ENCODE data around the gene GPSM1.

GPSM1 gene

DNA sequence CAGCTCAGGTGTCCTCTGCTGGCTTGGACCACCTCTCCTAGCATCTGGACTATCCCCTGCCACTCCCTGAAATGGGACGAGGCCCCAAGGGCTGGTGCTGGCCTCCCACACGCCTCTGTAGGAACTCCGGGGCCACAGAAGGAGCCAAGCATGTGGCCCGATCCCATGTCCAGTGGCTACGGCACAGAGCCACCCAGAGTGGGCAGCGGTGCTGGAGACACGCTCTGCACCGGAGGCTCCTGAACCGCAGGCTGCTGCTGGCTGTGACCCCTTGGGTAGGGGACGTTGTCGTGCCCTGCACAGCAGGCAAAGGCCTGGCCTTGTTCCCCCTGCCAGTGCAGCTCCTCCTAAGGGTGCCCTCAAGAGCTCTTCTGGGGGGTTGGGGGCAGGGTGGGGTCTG is 52.6 kb downstream of the GPSM1 start:
- no peak for DNase-seq

DNA sequence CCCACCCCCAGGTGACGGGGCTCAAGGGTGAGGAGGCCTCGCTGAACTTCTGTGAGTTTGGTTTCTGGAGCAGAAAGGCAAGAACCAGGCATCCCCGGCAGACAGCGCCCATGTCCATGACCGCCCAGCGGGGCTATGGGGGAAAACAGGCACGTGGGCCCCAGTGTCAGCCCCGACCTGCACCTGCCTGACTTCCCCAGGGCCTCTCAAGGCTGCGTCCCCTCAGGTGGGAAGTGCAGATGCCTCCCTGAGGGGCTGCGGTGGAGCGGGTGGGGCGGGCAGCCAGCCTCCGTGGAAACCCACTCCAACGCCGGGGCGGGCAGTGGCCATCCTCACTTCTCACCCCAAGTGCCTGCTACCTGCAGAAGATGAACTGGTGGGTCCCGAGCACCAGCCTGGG is 53.0 kb downstream of the GPSM1 start:
- no peak for DNase-seq

DNA sequence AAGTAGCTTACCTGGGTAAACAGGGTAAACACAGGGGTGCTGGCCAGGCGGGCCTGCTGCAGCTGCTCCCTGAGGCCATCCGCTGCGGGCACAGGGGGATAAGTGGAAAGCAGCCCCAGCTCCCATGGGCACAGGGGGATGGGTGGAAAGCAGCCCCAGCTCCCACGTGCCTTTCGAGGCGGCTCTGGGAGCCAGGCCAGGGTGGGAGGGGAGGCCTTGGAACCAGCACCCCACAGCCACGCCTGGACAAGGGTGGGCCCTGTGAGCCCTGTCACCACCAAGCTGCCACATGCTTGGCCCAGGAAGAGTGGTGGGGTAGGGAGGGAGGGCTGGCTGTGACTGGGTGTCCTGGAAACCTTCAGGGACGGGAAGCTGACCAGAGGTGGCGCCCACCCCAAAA is 54.0 kb downstream of the GPSM1 start:
- no peak for DNase-seq

DNA sequence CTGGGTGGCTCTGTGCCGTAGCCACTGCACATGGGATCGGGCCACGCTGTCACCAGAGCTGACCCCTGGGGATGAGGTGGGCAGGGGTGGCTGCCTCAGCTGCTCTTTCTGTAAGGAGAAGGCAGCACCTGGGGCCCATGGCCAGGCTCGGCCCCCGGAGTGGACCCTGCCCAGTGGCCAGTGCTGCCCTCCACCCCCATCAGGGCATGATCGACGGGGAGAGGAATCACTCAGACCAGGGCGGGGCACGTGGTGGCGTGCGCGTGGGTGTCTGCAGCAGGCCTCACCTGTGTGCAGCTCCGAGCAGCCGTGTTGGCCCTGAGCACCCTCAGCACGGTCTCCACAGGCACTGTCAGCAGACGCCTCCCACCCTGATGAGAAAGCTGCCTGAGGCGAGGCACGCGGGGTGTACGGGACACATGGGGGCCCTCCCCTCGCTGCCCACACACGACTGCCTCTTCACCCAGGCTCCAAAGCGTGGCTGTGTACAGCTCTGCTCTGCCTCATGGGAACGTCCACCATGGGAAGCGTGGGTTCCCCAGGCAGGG is 54.7 kb downstream of the GPSM1 start:
- no peak for DNase-seq

GRCh38 chr9:136383436-136383835 is 56.1 kb downstream of the GPSM1 start:
- no peak for DNase-seq

- DNase-seq, result peak; percentile 53
These were observed 57.7 kb downstream of the GPSM1 start for GRCh38 chr9:136385015-136385414.

DNA sequence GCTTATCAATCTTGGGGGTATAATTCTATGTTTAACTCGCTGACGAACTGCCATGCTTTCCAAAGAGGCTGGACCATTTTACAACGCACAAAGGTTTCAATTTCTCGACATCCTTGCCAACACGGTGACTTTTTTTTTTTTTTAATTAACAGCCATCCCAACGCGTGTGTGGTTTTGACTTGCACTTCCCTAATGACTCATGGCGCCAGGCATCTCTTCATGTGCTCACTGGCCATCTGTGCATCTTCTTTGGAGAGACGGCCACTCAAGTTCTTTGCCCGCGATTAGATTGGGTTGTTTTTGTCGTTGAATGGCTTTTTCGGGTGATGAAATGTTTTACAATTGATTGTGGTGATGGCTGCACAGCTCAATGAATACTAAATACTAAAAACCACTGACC is 58.7 kb downstream of the GPSM1 start:
- DNase-seq, result no peak

DNA sequence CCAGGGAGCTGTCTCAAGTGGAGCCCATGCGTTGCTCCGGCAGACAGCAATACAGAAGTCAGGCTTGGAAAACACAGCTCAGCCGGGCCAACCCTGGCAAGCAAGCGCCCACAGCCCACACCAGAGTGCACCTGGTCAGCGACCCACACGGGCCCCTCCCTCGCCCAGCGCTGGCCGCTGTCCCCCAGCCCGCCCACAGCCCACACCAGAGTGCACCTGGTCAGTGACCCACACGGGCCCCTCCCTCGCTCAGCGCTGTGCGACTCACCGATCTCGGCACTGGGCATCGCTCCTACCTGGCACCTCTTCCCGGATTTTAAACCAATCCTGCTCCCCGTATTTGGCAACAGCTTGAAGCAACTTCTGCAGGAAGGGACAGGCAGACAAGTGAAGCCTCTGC is 59.9 kb downstream of the GPSM1 start:
- DNase-seq, result no peak

- no peak for DNase-seq
These were observed 62.1 kb downstream of the GPSM1 start for GRCh38 chr9:136389396-136389795.

- no peak for DNase-seq
These were observed 64.6 kb downstream of the GPSM1 start for GRCh38 chr9:136391737-136392537.

- DNase-seq, result no peak
These were observed 65.5 kb downstream of the GPSM1 start for GRCh38 chr9:136392538-136393449.

DNA sequence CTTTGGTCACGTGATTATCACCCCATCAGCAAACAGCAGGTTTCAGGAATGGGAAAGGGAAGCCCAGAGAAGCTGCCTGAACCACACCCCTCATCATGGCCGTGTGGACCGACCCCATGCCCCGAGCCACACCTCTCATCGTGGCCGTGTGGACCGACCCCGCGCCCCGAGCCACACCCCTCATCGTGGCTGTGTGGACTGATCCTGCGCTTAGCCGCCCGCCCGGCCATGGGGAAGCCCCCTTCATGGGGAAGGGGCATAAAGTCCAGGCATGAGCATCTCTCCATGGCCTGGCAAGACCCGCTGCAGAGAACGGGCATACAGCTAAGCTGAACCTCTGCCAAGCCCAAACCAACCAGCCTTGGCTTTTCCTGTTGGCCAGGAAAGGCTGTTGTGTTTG is 66.2 kb downstream of the GPSM1 start:
- no peak for DNase-seq

- no peak for DNase-seq
These were observed 67.1 kb downstream of the GPSM1 start for GRCh38 chr9:136394312-136395019.

GRCh38 chr9:136395020-136395340 is 67.6 kb downstream of the GPSM1 start:
- DNase-seq, result no peak

- no peak for DNase-seq
These were observed 68.2 kb downstream of the GPSM1 start for GRCh38 chr9:136395345-136396218.

GRCh38 chr9:136396219-136396515 is 68.8 kb downstream of the GPSM1 start:
- no peak for DNase-seq

DNA sequence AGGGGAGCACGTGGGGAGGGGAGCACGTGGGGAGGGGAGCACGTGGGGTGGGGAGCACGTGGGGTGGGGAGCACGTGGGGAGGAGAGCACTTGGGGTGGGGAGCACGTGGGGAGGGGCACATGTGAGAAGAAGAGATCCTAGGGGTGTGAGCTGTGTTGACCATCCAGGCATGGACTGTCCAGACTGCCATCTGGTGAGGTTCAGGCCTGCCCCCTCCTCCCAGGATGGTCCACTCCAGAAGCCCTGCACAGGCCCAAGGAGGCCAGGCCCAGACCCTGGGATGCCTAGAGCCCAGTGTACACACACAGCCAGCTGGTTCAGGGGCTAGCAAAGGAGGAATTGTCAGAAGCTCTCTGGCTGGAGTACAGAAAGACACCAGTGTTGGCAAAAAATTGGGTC is 70.3 kb downstream of the GPSM1 start:
- no peak for DNase-seq

DNA sequence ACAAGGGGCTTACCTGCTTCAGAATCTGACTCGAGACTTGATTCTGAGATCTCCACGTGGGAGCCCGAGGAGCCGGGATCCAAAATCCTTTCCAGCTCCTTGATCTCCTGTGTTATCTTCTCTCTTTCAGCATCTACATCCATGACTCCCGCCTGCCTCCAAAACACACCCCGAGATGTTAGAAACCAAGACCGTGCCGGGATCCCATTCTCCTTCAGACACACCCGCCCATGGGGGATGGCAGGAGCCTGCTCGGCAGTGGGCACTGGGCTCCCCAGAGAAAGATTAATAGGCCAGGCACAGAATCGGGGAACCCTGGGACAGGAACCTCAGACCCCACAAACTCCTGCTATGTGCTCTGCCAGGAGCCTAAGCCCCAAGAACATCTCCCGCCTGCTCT is 70.9 kb downstream of the GPSM1 start:
- DNase-seq, result no peak

DNA sequence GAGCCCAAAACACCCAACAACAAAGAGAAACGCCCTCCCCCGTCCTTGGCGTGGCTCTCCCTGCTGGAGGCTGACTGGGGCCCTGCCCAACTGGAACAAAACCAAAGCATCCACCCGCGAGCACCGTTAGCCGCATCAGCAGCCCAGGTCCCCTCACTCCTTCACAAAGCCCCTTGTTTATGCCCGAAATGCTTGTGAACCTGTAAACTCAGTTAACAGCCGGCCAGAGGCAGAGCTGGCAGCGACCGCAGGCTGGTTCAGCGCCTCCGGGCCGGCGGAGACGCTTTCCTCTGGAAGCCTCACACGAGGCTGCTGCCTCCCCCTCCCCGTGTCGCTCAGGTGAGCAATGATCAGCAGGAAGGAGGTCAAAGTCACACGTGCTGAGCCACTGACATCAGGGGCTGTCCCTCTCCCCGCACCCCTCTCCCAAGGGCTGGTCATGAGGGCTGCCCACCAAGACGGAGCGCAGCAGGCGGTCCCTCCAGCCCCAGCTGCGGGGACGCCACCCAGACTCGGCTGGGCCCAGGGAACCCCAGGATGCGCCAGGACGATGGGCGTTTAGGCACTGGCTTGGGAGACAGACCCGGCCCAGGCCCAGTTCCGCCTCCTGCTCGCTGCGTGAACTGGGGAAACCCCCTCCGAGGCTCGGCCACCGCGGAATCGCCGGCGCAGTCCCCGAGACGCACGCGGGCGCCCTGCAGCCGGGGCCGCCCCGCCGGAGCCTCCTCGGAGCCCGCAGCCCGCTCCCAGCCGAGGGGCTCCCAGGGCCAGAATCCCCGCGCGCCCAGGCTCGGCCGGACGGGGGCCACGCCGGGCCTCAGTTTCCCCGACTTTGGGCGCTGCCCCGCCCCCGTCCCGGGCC is 72.1 kb downstream of the GPSM1 start:
- peak; percentile 54 for DNase-seq

- DNase-seq, result peak; percentile 87
These were observed 72.9 kb downstream of the GPSM1 start, which contains the start of gene SNAPC4 for GRCh38 chr9:136400038-136400834. Gene SNAPC4 (minus strand): TSS chr9:136400170. CDS start chr9:136398428, 1,742 bp downstream.
